ENCODE data around the gene ZNF586.
"Not testable (repeated sequence)": the region's sequence is repeated elsewhere in the genome, so short reads cannot be mapped to it uniquely, and the experiment has no call there.

Gene ZNF586

DNA sequence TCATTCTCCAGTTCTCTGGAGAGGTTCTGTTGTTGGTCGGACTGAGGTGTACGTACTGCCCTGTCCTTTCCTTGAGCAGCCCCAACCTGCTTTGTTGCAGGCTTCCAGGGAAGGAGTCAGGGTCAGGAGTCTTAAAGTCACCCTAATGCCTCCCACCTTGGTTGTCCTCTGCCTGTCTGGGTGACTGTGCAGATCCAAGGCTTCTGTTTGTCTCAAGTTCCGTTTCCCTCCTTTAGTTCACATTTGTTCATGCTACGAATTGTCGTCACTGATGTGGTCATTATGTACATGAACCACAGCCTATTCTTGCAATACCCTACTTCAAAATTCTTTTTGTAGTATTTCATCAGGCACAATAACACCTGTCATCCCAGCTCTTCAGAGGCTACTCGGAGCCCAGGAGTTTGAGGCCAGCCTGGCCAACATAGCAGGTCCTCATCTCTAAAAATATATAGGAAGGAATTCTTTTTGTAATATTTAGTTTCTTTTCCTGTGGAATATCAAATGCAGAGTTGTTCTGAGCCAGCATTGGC, 7.4 kb downstream of the ZNF586 start:
- TF ChIP-seq, protein P1, sequence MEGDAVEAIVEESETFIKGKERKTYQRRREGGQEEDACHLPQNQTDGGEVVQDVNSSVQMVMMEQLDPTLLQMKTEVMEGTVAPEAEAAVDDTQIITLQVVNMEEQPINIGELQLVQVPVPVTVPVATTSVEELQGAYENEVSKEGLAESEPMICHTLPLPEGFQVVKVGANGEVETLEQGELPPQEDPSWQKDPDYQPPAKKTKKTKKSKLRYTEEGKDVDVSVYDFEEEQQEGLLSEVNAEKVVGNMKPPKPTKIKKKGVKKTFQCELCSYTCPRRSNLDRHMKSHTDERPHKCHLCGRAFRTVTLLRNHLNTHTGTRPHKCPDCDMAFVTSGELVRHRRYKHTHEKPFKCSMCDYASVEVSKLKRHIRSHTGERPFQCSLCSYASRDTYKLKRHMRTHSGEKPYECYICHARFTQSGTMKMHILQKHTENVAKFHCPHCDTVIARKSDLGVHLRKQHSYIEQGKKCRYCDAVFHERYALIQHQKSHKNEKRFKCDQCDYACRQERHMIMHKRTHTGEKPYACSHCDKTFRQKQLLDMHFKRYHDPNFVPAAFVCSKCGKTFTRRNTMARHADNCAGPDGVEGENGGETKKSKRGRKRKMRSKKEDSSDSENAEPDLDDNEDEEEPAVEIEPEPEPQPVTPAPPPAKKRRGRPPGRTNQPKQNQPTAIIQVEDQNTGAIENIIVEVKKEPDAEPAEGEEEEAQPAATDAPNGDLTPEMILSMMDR (conservative IDR thresholded peaks at IDR 0.05; ENCODE audit: low read depth, low read length), result no peak
- H3K4me3 ChIP-seq (ENCODE audit: low read depth, low read length), result no peak overlapping the region
- DNase-seq (ENCODE audit: low read depth), result no peak

DNA sequence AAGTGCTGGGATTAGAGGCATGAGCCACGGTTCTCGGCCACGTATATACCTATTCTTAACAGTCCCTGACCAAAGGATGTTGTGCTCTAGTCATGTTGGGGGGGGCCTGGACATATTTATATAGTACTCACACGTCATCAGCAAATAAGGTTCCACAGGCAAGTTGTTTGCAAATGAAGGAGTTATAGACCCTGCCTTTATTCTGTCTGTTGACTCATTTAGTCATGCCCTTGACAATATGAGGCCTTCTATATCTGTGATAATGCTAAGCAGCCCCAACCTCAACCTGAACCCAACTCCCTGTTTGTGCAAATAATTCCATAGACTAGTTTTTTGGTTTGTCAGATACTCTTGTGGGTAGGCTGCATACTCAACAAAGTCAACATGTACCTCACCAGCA, 8.9 kb downstream of the ZNF586 start:
- TF ChIP-seq, protein P1 (conservative IDR thresholded peaks at IDR 0.05; ENCODE audit: low read depth, low read length), result no peak
- DNase-seq (ENCODE audit: low read depth), result no peak
- no peak overlapping the region for H3K4me3 ChIP-seq (ENCODE audit: low read depth, low read length)

DNA sequence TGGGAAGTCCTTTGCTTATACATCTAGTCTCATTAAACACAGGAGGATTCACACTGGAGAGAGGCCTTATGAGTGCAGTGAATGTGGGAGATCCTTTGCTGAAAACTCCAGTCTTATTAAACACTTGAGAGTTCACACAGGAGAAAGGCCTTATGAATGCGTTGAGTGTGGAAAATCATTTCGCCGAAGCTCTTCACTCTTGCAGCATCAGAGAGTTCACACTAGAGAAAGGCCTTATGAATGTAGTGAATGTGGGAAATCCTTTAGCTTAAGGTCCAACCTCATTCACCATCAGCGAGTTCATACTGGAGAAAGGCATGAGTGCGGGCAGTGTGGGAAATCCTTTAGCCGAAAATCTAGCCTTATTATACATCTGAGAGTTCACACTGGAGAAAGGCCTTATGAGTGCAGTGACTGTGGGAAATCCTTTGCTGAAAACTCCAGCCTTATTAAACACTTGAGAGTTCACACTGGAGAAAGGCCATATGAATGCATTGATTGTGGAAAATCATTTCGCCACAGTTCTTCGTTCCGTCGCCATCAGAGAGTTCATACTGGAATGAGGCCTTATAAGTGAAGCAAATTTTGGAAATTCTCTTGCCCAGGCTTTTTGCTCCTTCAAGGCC, 9.9 kb downstream of the ZNF586 start:
- H3K4me3 ChIP-seq (ENCODE audit: low read depth, low read length), result no peak overlapping the region
- TF ChIP-seq, protein P1 (conservative IDR thresholded peaks at IDR 0.05; ENCODE audit: low read depth, low read length), result no peak
- no peak for DNase-seq (ENCODE audit: low read depth)

DNA sequence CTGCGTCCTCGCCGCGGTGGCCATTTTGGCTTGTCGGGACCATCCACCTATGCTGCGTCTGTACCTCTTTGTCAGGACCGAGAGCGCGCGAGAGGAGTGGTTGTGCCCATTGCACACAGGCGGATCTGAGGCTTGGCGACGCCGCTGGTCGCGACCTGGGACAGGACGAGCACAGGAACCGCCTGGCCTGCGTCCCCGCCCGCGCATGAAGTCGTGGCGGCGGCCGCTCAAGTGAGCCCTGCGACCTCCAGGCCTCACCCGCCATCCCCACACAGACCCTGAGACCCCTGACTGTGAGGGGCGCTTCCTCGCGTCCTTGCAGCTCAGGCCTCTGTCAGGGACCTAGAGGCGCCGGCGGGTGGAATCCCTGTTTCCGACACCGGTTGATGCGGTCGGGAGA, 16.8 kb downstream of the ZNF586 start:
- no peak overlapping the region for H3K4me3 ChIP-seq (ENCODE audit: low read depth, low read length)
- TF ChIP-seq, protein P1 (conservative IDR thresholded peaks at IDR 0.05; ENCODE audit: low read depth, low read length), result no peak
- no peak for DNase-seq (ENCODE audit: low read depth)

DNA sequence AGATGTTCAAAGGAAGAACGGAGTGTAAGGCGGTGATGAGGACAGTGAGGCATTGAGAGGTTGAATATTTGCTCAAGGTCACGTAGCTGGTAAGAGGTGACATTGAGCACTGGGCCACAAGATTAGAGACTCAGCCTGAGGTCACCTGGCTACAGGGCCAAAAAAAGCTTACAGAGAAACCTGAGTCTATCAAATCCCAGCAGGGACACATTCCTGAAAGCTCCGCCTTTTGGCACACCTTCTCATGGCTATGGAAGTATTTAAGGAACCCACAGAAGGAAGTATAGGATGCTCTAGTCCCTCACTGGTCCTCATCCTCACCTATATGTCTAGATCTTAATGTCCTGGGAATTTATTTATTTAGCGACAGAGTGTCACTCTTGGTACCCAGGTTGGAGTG, 17.4 kb downstream of the ZNF586 start:
- TF ChIP-seq, protein P1 (conservative IDR thresholded peaks at IDR 0.05; ENCODE audit: low read depth, low read length), result no peak
- H3K4me3 ChIP-seq (ENCODE audit: low read depth, low read length), result no peak overlapping the region
- DNase-seq (ENCODE audit: low read depth), result no peak

DNA sequence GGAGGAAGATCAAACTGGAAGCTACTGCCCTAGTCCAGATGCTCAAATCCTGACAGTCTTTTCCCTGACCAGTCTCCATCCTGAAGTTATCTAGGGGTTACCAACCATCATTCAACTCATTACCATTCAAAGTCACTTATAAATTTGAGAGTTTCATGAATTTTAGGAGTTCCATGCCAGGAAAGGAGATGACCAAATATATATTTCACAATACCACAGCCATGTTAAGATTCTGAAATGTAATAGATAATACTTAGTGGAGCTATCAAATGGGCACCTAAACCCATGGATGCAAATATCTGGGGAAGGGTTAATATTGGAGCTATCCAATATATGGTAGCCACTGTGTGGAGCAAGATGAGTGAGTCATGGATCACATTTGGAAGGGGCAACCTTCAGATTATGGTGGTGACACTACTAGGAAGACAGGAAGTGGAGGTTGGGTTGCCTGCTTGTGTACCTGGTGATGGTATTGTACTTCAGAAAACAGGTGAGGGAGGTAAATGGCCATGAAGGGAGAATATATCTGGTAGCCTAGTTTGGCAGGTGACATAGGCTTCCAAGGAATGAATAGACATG, 18.7 kb downstream of the ZNF586 start:
- no peak for DNase-seq (ENCODE audit: low read depth)
- TF ChIP-seq, protein P1 (conservative IDR thresholded peaks at IDR 0.05; ENCODE audit: low read depth, low read length), result no peak
- no peak overlapping the region for H3K4me3 ChIP-seq (ENCODE audit: low read depth, low read length)

DNA sequence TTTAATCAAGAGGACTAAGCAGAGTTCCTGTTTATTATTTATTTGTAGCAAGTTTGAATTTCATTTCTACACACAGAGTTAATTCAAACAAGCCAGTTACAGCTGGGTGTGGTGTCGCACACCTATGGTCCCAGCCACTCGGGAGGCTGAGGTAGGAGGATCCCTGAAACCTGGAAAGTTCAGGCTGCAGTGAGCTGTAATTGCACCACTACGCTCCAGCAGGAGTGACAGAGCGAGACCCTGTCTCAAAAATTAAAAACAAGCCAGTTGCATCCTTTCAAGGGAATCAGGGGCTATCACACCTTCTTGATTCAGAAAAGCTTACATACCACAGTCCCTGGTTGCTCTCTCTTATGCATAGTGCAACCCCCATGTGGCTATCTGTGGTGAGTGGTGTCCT, 19.8 kb downstream of the ZNF586 start:
- no peak overlapping the region for H3K4me3 ChIP-seq (ENCODE audit: low read depth, low read length)
- no peak for DNase-seq (ENCODE audit: low read depth)
- TF ChIP-seq, protein P1 (conservative IDR thresholded peaks at IDR 0.05; ENCODE audit: low read depth, low read length), result no peak

DNA sequence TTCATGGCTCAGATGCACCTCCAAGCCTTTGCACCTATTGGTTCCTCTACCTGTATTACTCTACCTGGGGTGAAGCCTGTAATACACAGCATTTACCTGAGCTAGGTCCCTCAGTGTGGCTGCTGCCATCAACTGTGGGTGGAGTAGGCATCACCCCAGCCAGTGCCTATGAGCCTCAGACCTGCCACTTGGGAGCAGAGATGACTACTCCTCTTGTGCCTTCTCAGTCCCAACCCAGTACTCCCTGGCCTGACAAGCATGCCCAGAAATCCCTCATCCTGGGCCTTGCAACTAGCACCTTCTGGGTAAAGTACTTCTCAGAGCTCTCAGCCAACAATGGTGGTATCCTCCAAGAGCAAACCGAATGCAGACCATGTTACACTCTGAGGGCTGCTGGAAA, 27.1 kb downstream of the ZNF586 start:
- not testable (repeated sequence) for DNase-seq (ENCODE audit: low read depth); H3K4me3 ChIP-seq (ENCODE audit: low read depth, low read length)

All from choroid plexus epithelial cell (primary cell).